Upper lobe of left lung (tissue), 6 donors: Measurements from ENCODE around the gene KRT75. TPM values are rescaled to one million over a fixed set of nuclear protein-coding genes. Genes with fewer than 3 reads are reported as not detected.

ENCODE experiments used
- ATAC-seq, 2 donors: fragments of 200-7000 bp; cut with Tn5 transposase; one replicate each; pipeline ENCODE4 v1.9.1; 2022; ENCODE audit warnings: mild to moderate bottlenecking in 2 of 2, moderate library complexity in 2 of 2; ENCODE audit not compliant: low FRiP score in 2 of 2
- DNase-seq, 2 donors: peaks; one replicate each; pipeline ENCODE4 v3.0.0-alpha.2; 2019 to 2020
- H3K27ac ChIP-seq, 4 donors: fragments of 200-600 bp; sonication (generic); one replicate each; pipeline ENCODE4 v1.5.1; 2016 to 2019
- H3K27me3 ChIP-seq, 4 donors: fragments of 200-600 bp; sonication (generic); one replicate each; pipeline ENCODE4 v1.5.1; 2017 to 2019
- H3K36me3 ChIP-seq, 4 donors: fragments of 200-600 bp; sonication (generic); one replicate each; pipeline ENCODE4 v1.5.1; 2016 to 2019
- H3K4me1 ChIP-seq, 4 donors: fragments of 200-600 bp; sonication (generic); one replicate each; pipeline ENCODE4 v1.5.1; 2018 to 2019
- H3K4me3 ChIP-seq, 4 donors: fragments of 200-600 bp; sonication (generic); one replicate each; pipeline ENCODE4 v1.5.1; 2017 to 2019; ENCODE audit warnings: mild to moderate bottlenecking in 2 of 4, moderate library complexity in 1 of 4
- H3K9me3 ChIP-seq, 4 donors: fragments of 200-600 bp; sonication (generic); one replicate each; pipeline ENCODE4 v1.5.1; 2018 to 2019
- EP300 ChIP-seq, 4 donors: sonication (generic); formaldehyde crosslinking; IDR thresholded peaks; one replicate each; pipeline ENCODE4 v1.5.1; 2017; ENCODE audit warnings: antibody characterized with exemption in 4 of 4, control low read depth in 2 of 4
- POLR2A ChIP-seq, 4 donors: fragments of 450-650 bp; IDR thresholded peaks; one replicate each; pipeline ENCODE4 v1.5.1; 2016 to 2017; ENCODE audit warnings: antibody characterized with exemption in 4 of 4, mild to moderate bottlenecking in 2 of 4
- POLR2AphosphoS5 ChIP-seq, 2 donors: sonication (generic); formaldehyde crosslinking; IDR thresholded peaks; one replicate each; pipeline ENCODE4 v1.5.1; 2017; ENCODE audit warnings: antibody characterized with exemption in 2 of 2
- WGBS, 2 donors: methylation state at CpG; one replicate each; pipeline ENCODE4 v1.1.5; 2017 to 2018; 5-methylcytosine and 5-hydroxymethylcytosine counted together
- total RNA-seq, 6 donors: library from RNA; depleted of rRNA in 4 of 6; stranded (reverse); fragments of >200 nt in 4 of 6; gene quantifications; one replicate each; pipeline versions ENCODE4 v1.1.0 to v1.2.1, GENCODE V29; 2016 to 2021
- TF ChIP-seq, protein P1 (sequence below), 6 experiments: fragments of 450-650 bp in 4 of 6; fragments of 200-600 bp in 2 of 6; sonication (generic) in 2 of 6; IDR thresholded peaks; one replicate each; pipeline ENCODE4 v1.5.1; 2016 to 2019; ENCODE audit warnings: antibody characterized with exemption in 6 of 6
- donor health status: DM: no; HTN: no; CAD: no; lungs with moderate emphysema.
- donor health status: DM: no; HTN: yes; CAD: no; lungs with severe emphysema.

Gene KRT75
- total RNA-seq, 6 donors from 2014 or later, result not detected

DNA sequence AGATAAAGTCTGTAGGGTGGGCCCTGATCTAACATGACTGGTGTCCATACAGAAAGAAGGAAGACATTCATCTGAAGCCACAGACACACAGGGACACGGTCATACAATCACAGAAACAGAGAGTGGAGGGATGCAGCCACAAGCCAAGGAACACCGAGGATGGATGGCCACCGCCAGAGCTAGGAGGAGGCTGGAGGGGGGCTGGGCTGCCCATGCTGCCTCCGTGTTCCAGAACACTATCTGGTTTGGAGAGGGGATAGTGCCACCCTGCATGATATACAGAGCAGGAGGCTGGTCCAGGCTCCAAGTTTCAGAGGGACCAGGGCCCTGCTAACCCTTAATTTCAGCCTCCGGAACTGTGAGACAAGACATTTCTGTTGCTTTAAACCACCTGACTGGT is 8.7 kb downstream of the KRT75 start:
- no peak overlapping the region for H3K4me3 ChIP-seq
- no peaks in the 10 kb centered on the region for H3K27me3 ChIP-seq
- ATAC-seq (no peak), DNase-seq (no peak)
- H3K36me3 ChIP-seq, result no peaks in the 10 kb centered on the region
- 78 to 99% methylated on average over 5 of the region's 5 CpGs for WGBS, 2 donors
- no peak overlapping the region for H3K27ac ChIP-seq
- TF ChIP-seq POLR2AphosphoS5 (IDR thresholded peaks at IDR 0.05), result no peak
- TF ChIP-seq, protein P1, sequence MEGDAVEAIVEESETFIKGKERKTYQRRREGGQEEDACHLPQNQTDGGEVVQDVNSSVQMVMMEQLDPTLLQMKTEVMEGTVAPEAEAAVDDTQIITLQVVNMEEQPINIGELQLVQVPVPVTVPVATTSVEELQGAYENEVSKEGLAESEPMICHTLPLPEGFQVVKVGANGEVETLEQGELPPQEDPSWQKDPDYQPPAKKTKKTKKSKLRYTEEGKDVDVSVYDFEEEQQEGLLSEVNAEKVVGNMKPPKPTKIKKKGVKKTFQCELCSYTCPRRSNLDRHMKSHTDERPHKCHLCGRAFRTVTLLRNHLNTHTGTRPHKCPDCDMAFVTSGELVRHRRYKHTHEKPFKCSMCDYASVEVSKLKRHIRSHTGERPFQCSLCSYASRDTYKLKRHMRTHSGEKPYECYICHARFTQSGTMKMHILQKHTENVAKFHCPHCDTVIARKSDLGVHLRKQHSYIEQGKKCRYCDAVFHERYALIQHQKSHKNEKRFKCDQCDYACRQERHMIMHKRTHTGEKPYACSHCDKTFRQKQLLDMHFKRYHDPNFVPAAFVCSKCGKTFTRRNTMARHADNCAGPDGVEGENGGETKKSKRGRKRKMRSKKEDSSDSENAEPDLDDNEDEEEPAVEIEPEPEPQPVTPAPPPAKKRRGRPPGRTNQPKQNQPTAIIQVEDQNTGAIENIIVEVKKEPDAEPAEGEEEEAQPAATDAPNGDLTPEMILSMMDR (IDR thresholded peaks at IDR 0.05), result no peak
- no peaks in the 10 kb centered on the region for H3K4me1 ChIP-seq
- no peaks in the 10 kb centered on the region for H3K9me3 ChIP-seq

DNA sequence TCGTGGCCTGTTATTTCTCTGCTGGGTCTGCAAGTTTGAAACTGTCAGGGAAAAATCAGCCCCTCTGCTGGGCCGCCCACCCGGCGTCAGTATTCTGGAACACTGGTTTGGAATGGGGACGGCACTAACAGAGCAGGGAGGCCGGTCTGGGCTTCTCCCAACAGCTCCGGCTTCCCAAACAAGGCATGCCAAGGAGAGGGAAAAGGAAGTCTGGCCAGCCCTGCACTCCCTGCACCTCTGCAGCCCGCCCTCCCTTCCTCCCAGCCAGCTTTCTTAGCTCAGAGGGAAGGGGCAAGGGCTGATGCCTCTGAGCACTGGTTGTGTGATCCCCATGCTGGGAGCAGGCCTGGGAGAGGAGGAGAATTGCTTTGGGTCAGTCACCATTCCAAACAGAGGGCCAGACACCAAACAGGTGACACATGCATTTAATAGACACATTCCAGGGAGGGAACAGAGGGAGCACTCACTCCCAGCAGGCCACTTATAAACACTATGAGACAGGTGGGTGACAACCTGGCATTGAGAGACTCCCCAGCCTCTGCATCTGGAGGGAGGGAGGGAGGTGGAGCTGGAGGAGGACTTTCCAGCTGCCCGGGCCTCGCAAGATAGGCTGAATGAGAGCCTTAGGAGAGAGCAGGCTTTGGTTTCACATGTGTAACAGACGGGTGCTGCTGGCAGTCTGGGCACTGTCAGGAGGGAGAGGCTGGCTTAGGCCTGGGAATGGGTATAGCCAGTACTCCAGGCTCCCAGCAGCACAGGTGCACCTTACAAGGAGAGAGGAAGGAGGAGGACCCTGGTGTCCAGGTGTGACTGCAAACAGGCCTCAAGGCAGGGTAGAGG is 10.3 kb downstream of the KRT75 start:
- H3K27me3 ChIP-seq, result no peaks in the 10 kb centered on the region
- WGBS, 2 donors, result 56 to 90% methylated on average over 2 to 10 of the region's 11 CpGs
- TF ChIP-seq, protein P1 (IDR thresholded peaks at IDR 0.05), result no peak
- no peak for TF ChIP-seq POLR2A (IDR thresholded peaks at IDR 0.05)
- no peak for TF ChIP-seq POLR2AphosphoS5 (IDR thresholded peaks at IDR 0.05)
- TF ChIP-seq EP300 (IDR thresholded peaks at IDR 0.05), result no peak
- ATAC-seq, result peak in 1 of 2 donors; percentile 27
- DNase-seq, result no peak
- H3K36me3 ChIP-seq, result no peaks in the 10 kb centered on the region
- no peaks in the 10 kb centered on the region for H3K4me1 ChIP-seq
- peak overlapping the region in 2 of 4 donors; percentile 46 to 69 for H3K27ac ChIP-seq
- H3K9me3 ChIP-seq, result no peaks in the 10 kb centered on the region
- no peak overlapping the region for H3K4me3 ChIP-seq

DNA sequence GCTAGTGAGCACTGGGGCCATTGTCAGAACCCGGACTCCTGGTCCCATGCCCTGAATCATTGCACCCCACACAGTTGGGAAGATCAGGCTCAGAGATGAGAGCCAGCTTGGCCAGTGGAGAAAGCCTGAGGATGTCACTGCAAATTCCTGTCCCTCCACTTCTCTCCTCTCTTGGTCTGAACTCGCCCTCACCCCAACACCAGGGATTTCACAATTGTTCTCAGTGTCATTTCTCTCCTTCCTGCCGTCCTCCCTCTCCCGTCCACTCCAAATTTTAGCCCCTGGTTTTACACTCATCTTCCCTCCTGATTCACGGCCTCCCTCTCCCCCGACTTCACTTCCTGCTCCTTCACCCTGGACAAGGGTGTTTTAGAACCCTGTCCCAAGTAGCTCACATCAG is 11.1 kb downstream of the KRT75 start:
- Histone ChIP-seq H3K36me3 (no peaks in the 10 kb centered on the region), H3K27ac (peak overlapping the region in 2 of 4 donors; percentile 46 to 69), H3K27me3 (no peaks in the 10 kb centered on the region), H3K4me3 (no peak overlapping the region), H3K4me1 (no peaks in the 10 kb centered on the region), H3K9me3 (no peaks in the 10 kb centered on the region)
- WGBS, 2 donors, result 52 to 57% methylated on average over 6 of the region's 6 CpGs
- TF ChIP-seq POLR2AphosphoS5 (IDR thresholded peaks at IDR 0.05) (no peak), EP300 (IDR thresholded peaks at IDR 0.05) (no peak), POLR2A (IDR thresholded peaks at IDR 0.05) (no peak)
- TF ChIP-seq, protein P1 (IDR thresholded peaks at IDR 0.05), result no peak
- no peak for ATAC-seq
- no peak for DNase-seq

DNA sequence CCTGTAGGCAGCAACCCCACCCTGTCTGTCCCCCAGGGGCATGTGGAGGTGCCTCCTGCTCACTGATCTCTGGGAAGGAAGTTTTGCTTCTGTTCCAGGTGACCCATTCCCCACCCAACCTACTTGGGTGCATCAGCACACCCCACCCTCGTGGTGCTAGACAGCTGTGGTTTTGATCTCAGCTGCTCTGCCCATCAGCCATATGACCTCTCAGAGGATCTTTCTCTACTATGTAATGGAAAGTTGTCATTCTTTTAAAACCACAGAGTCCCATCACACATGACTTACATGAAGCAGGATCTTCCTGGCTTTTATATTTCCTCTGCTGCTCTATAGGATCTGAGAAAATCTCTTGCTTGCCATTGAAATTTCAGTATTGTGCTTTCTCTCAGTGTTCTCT is 14.5 kb downstream of the KRT75 start:
- H3K9me3 ChIP-seq, result no peaks in the 10 kb centered on the region
- DNase-seq (no peak), ATAC-seq (no peak)
- H3K36me3 ChIP-seq, result no peaks in the 10 kb centered on the region
- H3K4me3 ChIP-seq, result no peak overlapping the region
- 60 to 61% methylated on average over 1 of the region's 1 CpG for WGBS, 2 donors
- H3K27ac ChIP-seq, result no peak overlapping the region
- TF ChIP-seq, protein P1 (IDR thresholded peaks at IDR 0.05), result no peak
- TF ChIP-seq POLR2AphosphoS5 (IDR thresholded peaks at IDR 0.05) (no peak), POLR2A (IDR thresholded peaks at IDR 0.05) (no peak), EP300 (IDR thresholded peaks at IDR 0.05) (no peak)
- no peaks in the 10 kb centered on the region for H3K27me3 ChIP-seq
- peaks cover 0 to 9% (median 4%) of the 10 kb centered on the region in 4 donors for H3K4me1 ChIP-seq
